ENCODE data around the gene NEDD9. TPM values are rescaled to one million over a fixed set of nuclear protein-coding genes. Genes with fewer than 3 reads are reported as not detected.

The NEDD9 gene
- total and polyA plus RNA-seq, 2 of the 13 experiments (the other 11 are each of a cell fraction or from before 2014, with no cell fraction given), result 27.1 to 389 TPM

GRCh38 chr6:11218538-11219399 is 13.7 kb downstream of the NEDD9 start (continued):
- TF ChIP-seq RFXAP (CRISPR knock-in tag; IDR thresholded peaks at IDR 0.05; ENCODE audit: borderline replicate concordance), result peak; percentile 29; the same call in 1 of the 2 replicates
- TF ChIP-seq TFDP1 (CRISPR knock-in tag; IDR thresholded peaks at IDR 0.05; ENCODE audit: borderline replicate concordance), result peak; percentile 61; the same call in 1 of the 2 replicates
- peak; percentile 86 to 89; a peak in 3 of 4 replicates for TF ChIP-seq EP300 (IDR thresholded peaks at IDR 0.05; ENCODE audit: low read depth in 2 of 2, low read length in 2 of 2)
- peak; percentile 84; the same call in 1 of the 2 replicates for TF ChIP-seq EP300 (CRISPR knock-in tag; IDR thresholded peaks at IDR 0.05; ENCODE audit: borderline replicate concordance)
- TF ChIP-seq POLR2G (IDR thresholded peaks at IDR 0.05; ENCODE audit: low read depth, low read length), result peak; percentile 51; the same call in 1 of the 2 replicates
- TF ChIP-seq ZNF431 (CRISPR knock-in tag; IDR thresholded peaks at IDR 0.05; ENCODE audit: borderline replicate concordance, low read depth), result 0 out of 2 replicates have a peak, but pooled peaks have one; percentile 40
- TF ChIP-seq SOX6 (IDR thresholded peaks at IDR 0.05), result no peak
- peak; percentile 95 for TF ChIP-seq SOX6 (CRISPR knock-in tag; IDR thresholded peaks at IDR 0.05)
- no peak for TF ChIP-seq ZEB1 (IDR thresholded peaks at IDR 0.05; ENCODE audit: insufficient replicate concordance, low read depth)
- TF ChIP-seq PCBP1 (IDR thresholded peaks at IDR 0.05; ENCODE audit: borderline replicate concordance, low read depth, low read length), result no peak
- peak in 1 of 2 experiments; percentile 77; a peak in 3 of 4 replicates for TF ChIP-seq POLR2A (IDR thresholded peaks at IDR 0.05; ENCODE audit: insufficient read depth in 1 of 2, low read depth in 2 of 2, low read length in 2 of 2)
- no peak for TF ChIP-seq DR1 (CRISPR knock-in tag; IDR thresholded peaks at IDR 0.05)
- no peak for TF ChIP-seq ZNF766 (CRISPR knock-in tag; IDR thresholded peaks at IDR 0.05; ENCODE audit: borderline replicate concordance)
- TF ChIP-seq ZNF773 (CRISPR knock-in tag; IDR thresholded peaks at IDR 0.05; ENCODE audit: borderline replicate concordance), result no peak
- TF ChIP-seq GABPA (IDR thresholded peaks at IDR 0.05; ENCODE audit: low read depth, low read length), result no peak
- TF ChIP-seq GABPA (CRISPR knock-in tag; IDR thresholded peaks at IDR 0.05; ENCODE audit: low read depth), result peak; percentile 47; the same call in 1 of the 2 replicates
- TF ChIP-seq ZNF17 (CRISPR knock-in tag; IDR thresholded peaks at IDR 0.05), result no peak
- TF ChIP-seq CREB3 (CRISPR knock-in tag; IDR thresholded peaks at IDR 0.05), result no peak
- TF ChIP-seq GZF1 (CRISPR knock-in tag; IDR thresholded peaks at IDR 0.05), result no peak
- no peak for TF ChIP-seq U2AF2 (IDR thresholded peaks at IDR 0.05; ENCODE audit: low read depth, low read length)
- TF ChIP-seq E2F1 (CRISPR knock-in tag; IDR thresholded peaks at IDR 0.05), result no peak
- peak; percentile 61; the same call in 1 of the 2 replicates for TF ChIP-seq ZNF670 (CRISPR knock-in tag; IDR thresholded peaks at IDR 0.05; ENCODE audit: borderline replicate concordance)
- TF ChIP-seq HIC2 (CRISPR knock-in tag; IDR thresholded peaks at IDR 0.05; ENCODE audit: low read depth), result 0 out of 2 replicates have a peak, but pooled peaks have one; percentile 62
- TF ChIP-seq IRF1 (CRISPR knock-in tag; IDR thresholded peaks at IDR 0.05; ENCODE audit: low read depth), result no peak

All from HepG2 (cell line).